Mesendoderm (in vitro differentiated cells): ENCODE results near the gene EPHB6.

Experiments
- DNase-seq: peaks from one replicate; pipeline ENCODE4 v3.0.0; 2013
- H2AK5ac ChIP-seq: 2 replicates; pipeline ENCODE4 v1.6.1; 2013; ENCODE audit warnings: low read length, inconsistent platforms
- H2BK120ac ChIP-seq: 2 replicates; pipeline ENCODE4 v1.6.1; 2013; ENCODE audit warnings: low read depth, mild to moderate bottlenecking, low read length, moderate library complexity, mixed read lengths
- H2BK15ac ChIP-seq: replicated peaks from 2 replicates; pipeline ENCODE4 v1.6.1; 2013; ENCODE audit warnings: low read depth, mild to moderate bottlenecking, moderate library complexity
- H2BK5ac ChIP-seq: 2 replicates; pipeline ENCODE4 v1.6.1; 2013; ENCODE audit warnings: low read length, inconsistent platforms
- H3K18ac ChIP-seq: 2 replicates; pipeline ENCODE4 v1.6.1; 2013; ENCODE audit warnings: mild to moderate bottlenecking, low read length, mixed read lengths
- H3K23ac ChIP-seq: one replicate; pipeline ENCODE4 v1.6.1; 2013; ENCODE audit warnings: low read length
- H3K27ac ChIP-seq: 2 replicates; pipeline ENCODE4 v1.5.1; 2013; ENCODE audit warnings: low read depth, mild to moderate bottlenecking, inconsistent platforms, low read length, moderate library complexity
- H3K27me3 ChIP-seq: 2 replicates; pipeline ENCODE4 v1.6.1; 2013; ENCODE audit warnings: low read length, control low read depth, mild to moderate bottlenecking, inconsistent platforms; ENCODE audit not compliant: insufficient read depth, poor library complexity
- H3K36me3 ChIP-seq: 2 replicates; pipeline ENCODE4 v1.6.1; 2013; ENCODE audit warnings: low read length, inconsistent platforms; ENCODE audit not compliant: control insufficient read depth, insufficient read depth
- H3K4ac ChIP-seq: one replicate; pipeline ENCODE4 v1.6.1; 2013; ENCODE audit warnings: low read depth, mild to moderate bottlenecking, low read length, moderate library complexity
- H3K4me1 ChIP-seq: 2 replicates; pipeline ENCODE4 v1.6.1; 2013; ENCODE audit warnings: low read depth, low read length, inconsistent platforms; ENCODE audit not compliant: control insufficient read depth
- H3K4me2 ChIP-seq: 2 replicates; pipeline ENCODE4 v1.6.1; 2013; ENCODE audit warnings: low read length
- H3K4me3 ChIP-seq: 2 replicates; pipeline ENCODE4 v1.5.1; 2013; ENCODE audit warnings: mild to moderate bottlenecking, low read length
- H3K56ac ChIP-seq: one replicate; pipeline ENCODE4 v1.6.1; 2013; ENCODE audit warnings: low read length
- H3K79me1 ChIP-seq: 2 replicates; pipeline ENCODE4 v1.6.1; 2013; ENCODE audit warnings: low read length, inconsistent platforms
- H3K79me2 ChIP-seq: 2 replicates; pipeline ENCODE4 v1.6.1; 2013; ENCODE audit warnings: mild to moderate bottlenecking, low read length; ENCODE audit not compliant: control insufficient read depth, insufficient read depth
- H3K9ac ChIP-seq: 2 replicates; pipeline ENCODE4 v1.6.1; 2013; ENCODE audit warnings: low read length, inconsistent platforms
- H4K5ac ChIP-seq: one replicate; pipeline ENCODE4 v1.6.1; 2013; ENCODE audit warnings: low read length
- H4K8ac ChIP-seq: one replicate; pipeline ENCODE4 v1.6.1; 2013; ENCODE audit warnings: low read depth, mild to moderate bottlenecking, control low read depth, low read length, moderate library complexity
- WGBS: extraction: QIAGEN DNeasy Blood & Tissue Kit; methylation state at CpG from one replicate; pipeline ENCODE4 v1.1.7; 2013; ENCODE audit warnings: low lambda C conversion rate, missing lambda C conversion rate; ENCODE audit not compliant: insufficient coverage; ENCODE audit errors: extremely low coverage; 5-methylcytosine and 5-hydroxymethylcytosine counted together

Gene EPHB6

GRCh38 chr7:142914121-142914520, 59.2 kb downstream of the EPHB6 start:
- no peak overlapping the region for H3K9ac ChIP-seq
- no peaks in the 10 kb centered on the region for H3K36me3 ChIP-seq
- no peak overlapping the region for H3K56ac ChIP-seq
- H3K4me1 ChIP-seq: no peaks in the 10 kb centered on the region
- DNase-seq: no peak
- WGBS: no CpG with 5 or more reads among the region's 1 CpG
- no peak overlapping the region for H4K8ac ChIP-seq
- no peak overlapping the region for H2BK15ac ChIP-seq
- no peak overlapping the region for H2BK5ac ChIP-seq
- H3K23ac ChIP-seq: no peak overlapping the region
- H3K79me2 ChIP-seq: no peaks in the 10 kb centered on the region
- H3K27ac ChIP-seq: no peak overlapping the region
- no peak overlapping the region for H3K4me3 ChIP-seq
- no peaks in the 10 kb centered on the region for H3K79me1 ChIP-seq
- H3K4ac ChIP-seq: no peak overlapping the region
- no peak overlapping the region for H4K5ac ChIP-seq
- H2BK120ac ChIP-seq: no peak overlapping the region
- H2AK5ac ChIP-seq: no peak overlapping the region
- H3K27me3 ChIP-seq: no peaks in the 10 kb centered on the region
- no peak overlapping the region for H3K18ac ChIP-seq
- H3K4me2 ChIP-seq: no peak overlapping the region

GRCh38 chr7:142915315-142915714, 60.4 kb downstream of the EPHB6 start:
- Histone ChIP-seq H3K27me3 (no peaks in the 10 kb centered on the region), H3K4me2 (no peak overlapping the region), H4K5ac (no peak overlapping the region), H3K36me3 (no peaks in the 10 kb centered on the region), H3K56ac (no peak overlapping the region), H3K23ac (no peak overlapping the region), H3K18ac (no peak overlapping the region), H4K8ac (no peak overlapping the region), H3K9ac (no peak overlapping the region), H3K79me2 (no peaks in the 10 kb centered on the region), H3K4me1 (no peaks in the 10 kb centered on the region), H2BK15ac (no peak overlapping the region), H3K79me1 (no peaks in the 10 kb centered on the region), H2AK5ac (no peak overlapping the region), H2BK120ac (no peak overlapping the region), H3K27ac (no peak overlapping the region), H3K4ac (no peak overlapping the region), H3K4me3 (no peak overlapping the region), H2BK5ac (no peak overlapping the region)
- DNase-seq: no peak
- no CpG with 5 or more reads among the region's 8 CpGs for WGBS

- no peak overlapping the region for H3K56ac ChIP-seq
- H4K8ac ChIP-seq: no peak overlapping the region
- no peaks in the 10 kb centered on the region for H3K36me3 ChIP-seq
- H3K79me1 ChIP-seq: no peaks in the 10 kb centered on the region
- WGBS: no CpG with 5 or more reads among the region's 2 CpGs
- no peaks in the 10 kb centered on the region for H3K79me2 ChIP-seq
- H2BK120ac ChIP-seq: no peak overlapping the region
- H2BK5ac ChIP-seq: no peak overlapping the region
- no peaks in the 10 kb centered on the region for H3K27me3 ChIP-seq
- H3K4ac ChIP-seq: no peak overlapping the region
- no peak overlapping the region for H2AK5ac ChIP-seq
- H2BK15ac ChIP-seq: no peak overlapping the region
- no peak overlapping the region for H3K27ac ChIP-seq
- H3K4me2 ChIP-seq: no peak overlapping the region
- DNase-seq: no peak
- no peak overlapping the region for H3K18ac ChIP-seq
- no peak overlapping the region for H3K4me3 ChIP-seq
- H4K5ac ChIP-seq: no peak overlapping the region
- H3K4me1 ChIP-seq: no peaks in the 10 kb centered on the region
- no peak overlapping the region for H3K9ac ChIP-seq
- H3K23ac ChIP-seq: no peak overlapping the region
These were observed 61.6 kb downstream of the EPHB6 start for GRCh38 chr7:142916508-142916907.

GRCh38 chr7:142917447-142917846, 62.6 kb downstream of the EPHB6 start:
- H3K18ac ChIP-seq: no peak overlapping the region
- no peak overlapping the region for H3K23ac ChIP-seq
- no peak overlapping the region for H3K27ac ChIP-seq
- no peaks in the 10 kb centered on the region for H3K36me3 ChIP-seq
- no CpG with 5 or more reads among the region's 3 CpGs for WGBS
- no peak overlapping the region for H3K4ac ChIP-seq
- H3K79me1 ChIP-seq: no peaks in the 10 kb centered on the region
- no peak overlapping the region for H4K5ac ChIP-seq
- H4K8ac ChIP-seq: no peak overlapping the region
- no peak overlapping the region for H2BK5ac ChIP-seq
- H2BK120ac ChIP-seq: no peak overlapping the region
- no peak overlapping the region for H3K56ac ChIP-seq
- no peak overlapping the region for H3K4me2 ChIP-seq
- no peak overlapping the region for H3K4me3 ChIP-seq
- H3K79me2 ChIP-seq: no peaks in the 10 kb centered on the region
- H3K4me1 ChIP-seq: no peaks in the 10 kb centered on the region
- H3K9ac ChIP-seq: no peak overlapping the region
- H2BK15ac ChIP-seq: no peak overlapping the region
- no peak overlapping the region for H2AK5ac ChIP-seq
- no peak for DNase-seq
- H3K27me3 ChIP-seq: no peaks in the 10 kb centered on the region

GRCh38 chr7:142918901-142919300, 64.0 kb downstream of the EPHB6 start:
- no peaks in the 10 kb centered on the region for H3K79me2 ChIP-seq
- H3K27me3 ChIP-seq: no peaks in the 10 kb centered on the region
- no peaks in the 10 kb centered on the region for H3K4me1 ChIP-seq

GRCh38 chr7:142919656-142920055, 64.8 kb downstream of the EPHB6 start:
- H4K5ac ChIP-seq: no peak overlapping the region
- H3K79me2 ChIP-seq: no peaks in the 10 kb centered on the region
- H2AK5ac ChIP-seq: no peak overlapping the region
- no peak overlapping the region for H3K27ac ChIP-seq
- no peak overlapping the region for H3K23ac ChIP-seq
- no peak overlapping the region for H2BK15ac ChIP-seq
- H3K18ac ChIP-seq: no peak overlapping the region
- no peak overlapping the region for H2BK120ac ChIP-seq
- H3K9ac ChIP-seq: no peak overlapping the region
- no peak overlapping the region for H3K56ac ChIP-seq
- H3K4me1 ChIP-seq: no peaks in the 10 kb centered on the region
- WGBS: no CpG with 5 or more reads among the region's 3 CpGs
- no peak overlapping the region for H3K4ac ChIP-seq
- no peaks in the 10 kb centered on the region for H3K27me3 ChIP-seq
- DNase-seq: no peak
- no peak overlapping the region for H3K4me3 ChIP-seq
- no peak overlapping the region for H4K8ac ChIP-seq
- H2BK5ac ChIP-seq: no peak overlapping the region
- H3K36me3 ChIP-seq: no peaks in the 10 kb centered on the region
- no peak overlapping the region for H3K4me2 ChIP-seq
- H3K79me1 ChIP-seq: no peaks in the 10 kb centered on the region

More at GRCh38 chr7:142918901-142919300, 64.0 kb downstream of the EPHB6 start:
- Histone ChIP-seq H3K36me3 (no peaks in the 10 kb centered on the region), H3K27ac (no peak overlapping the region), H3K4me2 (no peak overlapping the region), H3K4ac (no peak overlapping the region), H2BK15ac (no peak overlapping the region), H3K9ac (no peak overlapping the region), H3K56ac (no peak overlapping the region), H4K8ac (no peak overlapping the region), H3K23ac (no peak overlapping the region), H3K79me1 (no peaks in the 10 kb centered on the region), H3K4me3 (no peak overlapping the region), H3K18ac (no peak overlapping the region), H2BK5ac (no peak overlapping the region), H2AK5ac (no peak overlapping the region), H4K5ac (no peak overlapping the region), H2BK120ac (no peak overlapping the region)
- WGBS: no CpG with 5 or more reads among the region's 2 CpGs
- DNase-seq: no peak
